Measurements from ENCODE around the gene CSK. TPM values are rescaled to one million over a fixed set of nuclear protein-coding genes. Genes with fewer than 3 reads are reported as not detected.

CSK gene
- total and polyA plus RNA-seq, 4 experiments from 2014 or later, result 72.5 to 247 (median 179) TPM

- Mint-ChIP-seq H3K27ac (peak overlapping the region; percentile 95 to 99 (median 98)), H3K36me3 (peaks cover 9 to 52% of the 10 kb centered on the region in 2 donors), H3K4me1 (peaks cover 32 to 90% (median 59%) of the 10 kb centered on the region in 4 donors), H3K9me3 (peaks cover 0 to 3% (median 0%) of the 10 kb centered on the region in 8 donors), H3K27me3 (no peaks in the 10 kb centered on the region), H3K4me3 (peak overlapping the region; percentile 85 to 96 (median 92))
- no peaks in the 10 kb centered on the region for H3K9me3 ChIP-seq (ENCODE audit: control insufficient read depth in 1 of 2, low read length in 2 of 2)
- no peaks in the 10 kb centered on the region for H3K27me3 ChIP-seq (ENCODE audit: insufficient read depth, low read length)
- peaks cover under 1% of the 10 kb centered on the region for H3K36me3 ChIP-seq (ENCODE audit: insufficient read depth, low read length)
- DNase-seq, result no peak
- ChIA-PET POLR2A (ENCODE audit: partially characterized antibody) (interaction anchor here (0.6 to 24.9 kb wide), 19 partner anchors 3 to 669 kb away, joined by 3 to 1342 read pairs (median 8); partner anchors contain the start of genes ARID3B, CLK3, COX5A and CSK), CTCF (ENCODE audit: partially characterized antibody) (interaction anchor here (0.9 to 36.4 kb wide), 10 partner anchors 8 to 660 kb away, joined by 3 to 1908 read pairs (median 7); partner anchors contain the start of genes CLK3, COX5A, CSK and LMAN1L)
- intact Hi-C loops (cut with micrococcal nuclease), result loop anchor here (2.0 to 5.0 kb wide), 3 partner anchors 56 to 169 kb away; partner anchors contain the start of genes CLK3, COX5A and ULK3
- peak overlapping the region; percentile 86 for H3K27ac ChIP-seq (ENCODE audit: low read depth, low read length)
- peak overlapping the region; percentile 55 to 69 for H3K4me3 ChIP-seq (ENCODE audit: low read length in 2 of 2)
- peaks cover 81% of the 10 kb centered on the region for H3K4me1 ChIP-seq (ENCODE audit: insufficient read depth, low read length)
These were observed 4.8 kb downstream of the CSK start for GRCh38 chr15:74786551-74787165.

GRCh38 chr15:74787251-74788041 lies 5.6 kb downstream of the CSK start:
- H3K4me1 ChIP-seq (ENCODE audit: insufficient read depth, low read length), result peaks cover 89% of the 10 kb centered on the region
- H3K27ac ChIP-seq (ENCODE audit: low read depth, low read length), result peak overlapping the region; percentile 86
- H3K36me3 ChIP-seq (ENCODE audit: insufficient read depth, low read length), result peaks cover 8% of the 10 kb centered on the region
- Mint-ChIP-seq H3K27ac (peak overlapping the region; percentile 95 to 99 (median 98)), H3K4me3 (peak overlapping the region; percentile 85 to 96 (median 92)), H3K27me3 (no peaks in the 10 kb centered on the region), H3K9me3 (peaks cover 0 to 3% (median 0%) of the 10 kb centered on the region in 8 donors), H3K4me1 (peaks cover 39 to 97% (median 66%) of the 10 kb centered on the region in 4 donors), H3K36me3 (peaks cover 13 to 58% of the 10 kb centered on the region in 2 donors)
- DNase-seq, result peak; percentile 94 to 99 (median 96)
- no peaks in the 10 kb centered on the region for H3K9me3 ChIP-seq (ENCODE audit: control insufficient read depth in 1 of 2, low read length in 2 of 2)
- peak overlapping the region; percentile 55 to 69 for H3K4me3 ChIP-seq (ENCODE audit: low read length in 2 of 2)
- ChIA-PET POLR2A (ENCODE audit: partially characterized antibody) (interaction anchor here (0.7 to 24.9 kb wide), 24 partner anchors 3 to 667 kb away, joined by 3 to 1342 read pairs (median 6); partner anchors contain the start of genes ARID3B, C15orf39, CLK3 and COX5A), CTCF (ENCODE audit: partially characterized antibody) (interaction anchor here (0.7 to 36.4 kb wide), 19 partner anchors 8 to 659 kb away, joined by 3 to 1908 read pairs (median 4); partner anchors contain the start of genes CLK3, COX5A, CSK and LMAN1L)
- no peaks in the 10 kb centered on the region for H3K27me3 ChIP-seq (ENCODE audit: insufficient read depth, low read length)
- intact Hi-C loops (cut with micrococcal nuclease), result loop anchor here (2.0 to 5.0 kb wide), 3 partner anchors 55 to 170 kb away; partner anchors contain the start of genes CLK3, COX5A and ULK3

- Histone ChIP-seq H3K36me3 (ENCODE audit: insufficient read depth, low read length) (peaks cover 11% of the 10 kb centered on the region), H3K27ac (ENCODE audit: low read depth, low read length) (peak overlapping the region; percentile 86), H3K9me3 (ENCODE audit: control insufficient read depth in 1 of 2, low read length in 2 of 2) (no peaks in the 10 kb centered on the region), H3K4me3 (ENCODE audit: low read length in 2 of 2) (peak overlapping the region; percentile 55 to 69), H3K27me3 (ENCODE audit: insufficient read depth, low read length) (no peaks in the 10 kb centered on the region), H3K4me1 (ENCODE audit: insufficient read depth, low read length) (peaks cover 96% of the 10 kb centered on the region)
- Mint-ChIP-seq H3K9me3 (peaks cover 0 to 3% (median 0%) of the 10 kb centered on the region in 8 donors), H3K4me1 (peaks cover 43 to 98% (median 72%) of the 10 kb centered on the region in 4 donors), H3K27ac (peak overlapping the region; percentile 95 to 99 (median 98)), H3K4me3 (peak overlapping the region; percentile 85 to 96 (median 92)), H3K36me3 (peaks cover 13 to 52% of the 10 kb centered on the region in 2 donors), H3K27me3 (no peaks in the 10 kb centered on the region)
- ChIA-PET CTCF (ENCODE audit: partially characterized antibody) (interaction anchor here (0.7 to 36.4 kb wide), 18 partner anchors 7 to 171 kb away, joined by 3 to 1908 read pairs (median 4); partner anchors contain the start of genes CLK3, COX5A, CSK and LMAN1L), POLR2A (ENCODE audit: partially characterized antibody) (interaction anchor here (0.7 to 24.9 kb wide), 21 partner anchors 2 to 666 kb away, joined by 3 to 1342 read pairs (median 7); partner anchors contain the start of genes C15orf39, CLK3, COX5A and CSK)
- intact Hi-C loops (cut with micrococcal nuclease), result loop anchor here (5.0 kb wide), 2 partner anchors 149 to 171 kb away; partner anchors contain the start of genes CLK3 and COX5A
- DNase-seq, result peak in 1 of 5 donors; percentile 27
These were observed 6.3 kb downstream of the CSK start for GRCh38 chr15:74788042-74788682.

GRCh38 chr15:74788683-74789151 lies 6.8 kb downstream of the CSK start:
- H3K4me1 ChIP-seq (ENCODE audit: insufficient read depth, low read length), result peaks cover 97% of the 10 kb centered on the region
- Mint-ChIP-seq H3K4me3 (peak overlapping the region; percentile 85 to 96 (median 92)), H3K9me3 (peaks cover 0 to 3% (median 0%) of the 10 kb centered on the region in 8 donors), H3K4me1 (peaks cover 47 to 98% (median 78%) of the 10 kb centered on the region in 4 donors), H3K36me3 (peaks cover 13 to 50% of the 10 kb centered on the region in 2 donors), H3K27me3 (no peaks in the 10 kb centered on the region), H3K27ac (peak overlapping the region; percentile 95 to 99 (median 98))
- intact Hi-C loops (cut with micrococcal nuclease), result loop anchor here (1.0 to 5.0 kb wide), 3 partner anchors 7 to 171 kb away; partner anchors contain the start of genes CLK3 and COX5A
- DNase-seq, result peak; percentile 61 to 81 (median 64)
- H3K4me3 ChIP-seq (ENCODE audit: low read length in 2 of 2), result peak overlapping the region; percentile 55 to 69
- peak overlapping the region; percentile 86 for H3K27ac ChIP-seq (ENCODE audit: low read depth, low read length)
- H3K27me3 ChIP-seq (ENCODE audit: insufficient read depth, low read length), result no peaks in the 10 kb centered on the region
- H3K9me3 ChIP-seq (ENCODE audit: control insufficient read depth in 1 of 2, low read length in 2 of 2), result no peaks in the 10 kb centered on the region
- POLR2A ChIA-PET (ENCODE audit: partially characterized antibody), result interaction anchor here (0.8 to 24.9 kb wide), 16 partner anchors 1 to 666 kb away, joined by 3 to 1342 read pairs (median 12); partner anchors contain the start of genes CLK3, CSK, FAM219B and MAN2C1
- CTCF ChIA-PET (ENCODE audit: partially characterized antibody), result interaction anchor here (0.7 to 36.4 kb wide), 14 partner anchors 6 to 172 kb away, joined by 3 to 1908 read pairs (median 6); partner anchors contain the start of genes CLK3, COX5A, CSK and LMAN1L
- H3K36me3 ChIP-seq (ENCODE audit: insufficient read depth, low read length), result peaks cover 11% of the 10 kb centered on the region

GRCh38 chr15:74789171-74789631 lies 7.3 kb downstream of the CSK start:
- H3K4me3 Mint-ChIP-seq, result peak overlapping the region; percentile 85 to 96 (median 92)
- H3K27me3 Mint-ChIP-seq, result no peaks in the 10 kb centered on the region
- H3K27ac Mint-ChIP-seq, result peak overlapping the region; percentile 95 to 99 (median 98)
- Histone ChIP-seq H3K27me3 (ENCODE audit: insufficient read depth, low read length) (no peaks in the 10 kb centered on the region), H3K27ac (ENCODE audit: low read depth, low read length) (peak overlapping the region; percentile 86), H3K9me3 (ENCODE audit: control insufficient read depth in 1 of 2, low read length in 2 of 2) (no peaks in the 10 kb centered on the region), H3K36me3 (ENCODE audit: insufficient read depth, low read length) (peaks cover 11% of the 10 kb centered on the region), H3K4me1 (ENCODE audit: insufficient read depth, low read length) (peaks cover 98% of the 10 kb centered on the region), H3K4me3 (ENCODE audit: low read length in 2 of 2) (peak overlapping the region; percentile 55 to 69)
- ChIA-PET POLR2A (ENCODE audit: partially characterized antibody) (interaction anchor here (0.6 to 24.9 kb wide), 8 partner anchors 1 to 576 kb away, joined by 3 to 1342 read pairs (median 31); partner anchors contain the start of genes CLK3, CPLX3, CSK and FAM219B), CTCF (ENCODE audit: partially characterized antibody) (interaction anchor here (2.1 to 36.4 kb wide), 4 partner anchors 6 to 156 kb away, joined by 6 to 1908 read pairs (median 992); partner anchors contain the start of genes COX5A, CSK and LMAN1L)
- DNase-seq, result peak in 3 of 5 donors; percentile 39 to 67 (median 47)
- H3K9me3 Mint-ChIP-seq, result peaks cover 0 to 3% (median 0%) of the 10 kb centered on the region in 8 donors
- H3K4me1 Mint-ChIP-seq, result peaks cover 47 to 97% (median 78%) of the 10 kb centered on the region in 4 donors
- H3K36me3 Mint-ChIP-seq, result peaks cover 13 to 49% of the 10 kb centered on the region in 2 donors
- intact Hi-C loops (cut with micrococcal nuclease), result loop anchor here (1.0 to 5.0 kb wide), 3 partner anchors 8 to 172 kb away; partner anchors contain the start of genes CLK3 and COX5A
